B cell (primary cell): ENCODE measurements around the gene MSANTD3. TPM values are rescaled to one million over a fixed set of nuclear protein-coding genes. Genes with fewer than 3 reads are reported as not detected.
"Not testable (repeated sequence)": the region's sequence is repeated elsewhere in the genome, so short reads cannot be mapped to it uniquely, and the experiment has no call there.

Experiments used
- ATAC-seq: fragments of 200-7000 bp; cut with Tn5 transposase; one replicate; pipeline ENCODE4 v1.10.0; 2021; ENCODE audit warnings: low read depth, mild to moderate bottlenecking, moderate number of reproducible peaks, moderate library complexity
- CTCF ChIA-PET: fragments of 350-600 bp; sonication (Branson Sonifier 250); formaldehyde crosslinking; loops from one replicate; lab custom pipeline; 2021; ENCODE audit warnings: antibody characterized with exemption, inconsistent platforms; lab: Charles Lee
- POLR2A ChIA-PET: fragments of 350-600 bp; sonication (Branson Sonifier 250); formaldehyde crosslinking; loops from one replicate; lab custom pipeline; 2021; ENCODE audit warnings: antibody characterized with exemption; lab: Charles Lee
- DNase-seq: peaks from one replicate; pipeline ENCODE4 v3.0.0; 2013
- H2AFZ ChIP-seq: 2 replicates; pipeline ENCODE4 v1.6.1; 2012; ENCODE audit warnings: mild to moderate bottlenecking, low read depth, low read length; ENCODE audit not compliant: insufficient read depth, poor library complexity, severe bottlenecking
- H3K27ac ChIP-seq, 2 donors: 1 replicate in 1 of 2; 2 replicates in 1 of 2; pipeline ENCODE4 v1.5.1; 2012 to 2013; ENCODE audit warnings: low read length in 2 of 2, mild to moderate bottlenecking in 2 of 2, moderate library complexity in 1 of 2
- H3K27me3 ChIP-seq, 4 experiments: fragments of 200-600 bp in 1 of 4; sonication (generic) in 1 of 4; replicated peaks in 1 of 4; 1 replicate in 2 of 4; 2 replicates in 2 of 4; pipeline versions ENCODE4 v1.6.1 to v1.7.0; 2013 to 2016; ENCODE audit warnings: low read length in 3 of 4, mild to moderate bottlenecking in 2 of 4, mixed read lengths in 1 of 4, moderate library complexity in 1 of 4; ENCODE audit not compliant: insufficient read depth in 4 of 4, control insufficient read depth in 3 of 4; ENCODE audit errors: control extremely low read depth in 1 of 4
- H3K36me3 ChIP-seq, 2 experiments: replicated peaks in 1 of 2; 1 replicate in 1 of 2; 2 replicates in 1 of 2; pipeline versions ENCODE4 v1.6.1 to v1.7.1; 2013; ENCODE audit warnings: low read length in 1 of 2; ENCODE audit not compliant: insufficient read depth in 2 of 2, control insufficient read depth in 1 of 2; ENCODE audit errors: control extremely low read depth in 1 of 2, extremely low read depth in 1 of 2
- H3K4me1 ChIP-seq, 2 donors: fragments of 200-600 bp in 1 of 2; sonication (generic) in 1 of 2; 1 replicate in 1 of 2; 2 replicates in 1 of 2; pipeline versions ENCODE4 v1.5.1 to v1.6.1; 2013 to 2017; ENCODE audit warnings: low read length in 2 of 2; ENCODE audit not compliant: control insufficient read depth in 2 of 2, insufficient read depth in 2 of 2
- H3K4me2 ChIP-seq: replicated peaks from 2 replicates; pipeline ENCODE3; 2012; ENCODE audit warnings: mild to moderate bottlenecking, low read depth, low read length; ENCODE audit not compliant: poor library complexity, severe bottlenecking
- H3K4me3 ChIP-seq, 5 experiments: fragments of 200-600 bp in 1 of 5; sonication (generic) in 1 of 5; 1 replicate in 3 of 5; 2 replicates in 2 of 5; pipeline versions ENCODE4 v1.5.1 to v1.7.0; 2011 to 2016; ENCODE audit warnings: low read length in 4 of 5, mild to moderate bottlenecking in 4 of 5, low read depth in 2 of 5, control low read depth in 1 of 5, moderate library complexity in 1 of 5; ENCODE audit not compliant: insufficient read depth in 1 of 5; ENCODE audit errors: control extremely low read depth in 1 of 5, extremely low read depth in 1 of 5
- H3K79me2 ChIP-seq: fragments of 200-600 bp; sonication (generic); one replicate; pipeline ENCODE4 v1.6.0; 2016; ENCODE audit warnings: low read length; ENCODE audit not compliant: control insufficient read depth, insufficient read depth
- H3K9ac ChIP-seq: fragments of 200-600 bp; sonication (generic); 2 replicates; pipeline ENCODE4 v1.6.1; 2017; ENCODE audit warnings: mild to moderate bottlenecking, low read length, moderate library complexity
- H3K9me3 ChIP-seq, 3 donors: one replicate each; pipeline versions ENCODE4 v1.6.1 to v1.7.1; 2013; ENCODE audit warnings: low read length in 2 of 3; ENCODE audit not compliant: control insufficient read depth in 2 of 3, insufficient read depth in 1 of 3; ENCODE audit errors: control extremely low read depth in 1 of 3
- H4K20me1 ChIP-seq: 2 replicates; pipeline ENCODE4 v1.6.0; 2012; ENCODE audit warnings: mild to moderate bottlenecking, low read length; ENCODE audit not compliant: insufficient read depth, control insufficient read depth, poor library complexity, severe bottlenecking
- H3K27ac Mint-ChIP-seq: one replicate; pipeline ENCODE4 v1.8.0; 2021; ENCODE audit warnings: mixed read lengths
- H3K27me3 Mint-ChIP-seq: one replicate; pipeline ENCODE4 v1.8.0; 2021; ENCODE audit warnings: mixed read lengths
- H3K4me1 Mint-ChIP-seq: one replicate; pipeline ENCODE4 v1.8.0; 2021; ENCODE audit warnings: mixed read lengths
- H3K4me3 Mint-ChIP-seq: one replicate; pipeline ENCODE4 v1.8.0; 2021; ENCODE audit warnings: mixed read lengths
- H3K9me3 Mint-ChIP-seq: one replicate; pipeline ENCODE4 v1.8.0; 2022; ENCODE audit warnings: mixed read lengths; ENCODE audit not compliant: insufficient read depth
- EZH2 ChIP-seq: IDR thresholded peaks from 2 replicates; pipeline ENCODE4 v1.6.1; 2012; ENCODE audit warnings: borderline replicate concordance, low read depth, mild to moderate bottlenecking, moderate library complexity, low read length; ENCODE audit not compliant: insufficient read depth, poor library complexity, severe bottlenecking
- WGBS: methylation state at CpG from one replicate; pipeline ENCODE4 v1.1.5; 2013; ENCODE audit warnings: missing lambda C conversion rate; ENCODE audit not compliant: insufficient coverage; 5-methylcytosine and 5-hydroxymethylcytosine counted together
- intact Hi-C: fragments of 100-400 bp; cut with micrococcal nuclease; formaldehyde crosslinking; loops from one replicate; pipeline ENCODE4 v1.10.0; 2022
- polyA plus RNA-seq: library from polyadenylated mRNA; depleted of rRNA; stranded (reverse); fragments of >200 nt; gene quantifications from 2 replicates; pipeline ENCODE4 v1.2.3, GENCODE V29; 2012
- total RNA-seq, 2 donors: library from RNA; stranded (reverse); fragments of 120-200 nt in 1 of 2; gene quantifications; 1 replicate in 1 of 2; 2 replicates in 1 of 2; pipeline versions ENCODE4 v1.2.3 to v1.2.4, GENCODE V29; 2013 to 2022
- TF ChIP-seq, protein P1 (sequence below): fragments of 200-600 bp; IDR thresholded peaks from one replicate; pipeline ENCODE4 v1.8.0; 2022; ENCODE audit warnings: antibody characterized with exemption, mild to moderate bottlenecking

MSANTD3 gene
- total and polyA plus RNA-seq, 2 donors (not counting 1 experiment from before 2014, with no cell fraction given) = 5.9 to 12.1 TPM

DNA sequence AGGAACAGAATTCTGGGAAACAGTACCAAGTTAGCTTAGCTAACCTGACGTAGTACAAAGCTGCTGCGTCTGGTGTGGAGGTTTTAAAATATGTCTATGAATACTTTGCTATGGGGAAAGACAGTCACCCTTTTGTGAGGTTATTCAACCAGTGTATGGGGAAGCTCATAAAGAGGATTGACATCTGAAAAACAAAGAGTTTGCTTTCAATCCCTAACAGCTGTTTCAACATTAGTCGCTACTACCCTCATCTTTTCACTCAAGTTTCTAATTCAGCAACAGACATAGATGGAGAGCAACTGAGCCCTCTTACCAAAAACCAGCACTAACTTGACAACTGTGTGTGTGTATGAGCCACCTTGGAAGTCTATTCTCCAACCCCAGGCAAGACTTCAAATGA lies 7.8 kb upstream of the MSANTD3 start:
- H4K20me1 ChIP-seq = no peaks in the 10 kb centered on the region
- no peak overlapping the region for H3K4me3 ChIP-seq
- POLR2A ChIA-PET = no interaction called here
- Mint-ChIP-seq H3K27me3 (peaks cover 31% of the 10 kb centered on the region), H3K4me1 (no peaks in the 10 kb centered on the region), H3K9me3 (no peaks in the 10 kb centered on the region), H3K4me3 (no peak overlapping the region), H3K27ac (no peak overlapping the region)
- no peak overlapping the region for H3K9ac ChIP-seq
- TF ChIP-seq, protein P1, sequence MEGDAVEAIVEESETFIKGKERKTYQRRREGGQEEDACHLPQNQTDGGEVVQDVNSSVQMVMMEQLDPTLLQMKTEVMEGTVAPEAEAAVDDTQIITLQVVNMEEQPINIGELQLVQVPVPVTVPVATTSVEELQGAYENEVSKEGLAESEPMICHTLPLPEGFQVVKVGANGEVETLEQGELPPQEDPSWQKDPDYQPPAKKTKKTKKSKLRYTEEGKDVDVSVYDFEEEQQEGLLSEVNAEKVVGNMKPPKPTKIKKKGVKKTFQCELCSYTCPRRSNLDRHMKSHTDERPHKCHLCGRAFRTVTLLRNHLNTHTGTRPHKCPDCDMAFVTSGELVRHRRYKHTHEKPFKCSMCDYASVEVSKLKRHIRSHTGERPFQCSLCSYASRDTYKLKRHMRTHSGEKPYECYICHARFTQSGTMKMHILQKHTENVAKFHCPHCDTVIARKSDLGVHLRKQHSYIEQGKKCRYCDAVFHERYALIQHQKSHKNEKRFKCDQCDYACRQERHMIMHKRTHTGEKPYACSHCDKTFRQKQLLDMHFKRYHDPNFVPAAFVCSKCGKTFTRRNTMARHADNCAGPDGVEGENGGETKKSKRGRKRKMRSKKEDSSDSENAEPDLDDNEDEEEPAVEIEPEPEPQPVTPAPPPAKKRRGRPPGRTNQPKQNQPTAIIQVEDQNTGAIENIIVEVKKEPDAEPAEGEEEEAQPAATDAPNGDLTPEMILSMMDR = no peak
- TF ChIP-seq EZH2 = no peak
- ATAC-seq (no peak), DNase-seq (no peak)
- intact Hi-C loops = loop anchor here (10.0 kb wide), 1 partner anchor 324 kb away; the partner anchor contains the start of genes ERP44 and INVS
- no peaks in the 10 kb centered on the region for H3K4me1 ChIP-seq
- H3K27ac ChIP-seq = no peak overlapping the region
- no peaks in the 10 kb centered on the region for H3K36me3 ChIP-seq
- H3K9me3 ChIP-seq = no peaks in the 10 kb centered on the region
- no peaks in the 10 kb centered on the region for H3K79me2 ChIP-seq
- CTCF ChIA-PET = interaction anchor here (0.9 kb wide), 1 partner anchor 20 kb away, joined by 3 read pairs; no protein-coding TSS in a partner anchor
- no peak overlapping the region for H2AFZ ChIP-seq
- H3K4me2 ChIP-seq = no peak overlapping the region
- H3K27me3 ChIP-seq = peaks cover 0 to 22% (median 7%) of the 10 kb centered on the region in 4 experiments
- no CpG with 5 or more reads among the region's 3 CpGs for WGBS

DNA sequence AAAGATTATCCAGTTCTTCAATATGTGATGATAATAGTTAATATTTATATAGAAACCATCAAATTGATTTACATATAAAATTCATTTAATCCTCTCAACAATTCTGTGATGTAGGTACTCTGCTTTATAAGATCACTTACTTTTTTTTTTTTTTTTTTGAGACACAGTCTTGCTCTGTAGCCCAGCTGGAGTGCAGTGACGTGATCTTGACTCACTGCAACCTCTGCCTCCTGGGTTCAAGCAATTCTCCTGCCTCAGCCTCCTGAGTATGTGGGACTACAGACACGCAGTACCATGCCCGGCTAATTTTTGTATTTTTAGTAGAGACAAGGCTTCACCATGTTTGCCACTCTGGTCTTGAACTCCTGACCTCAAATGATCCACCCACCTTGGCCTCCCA lies 5.8 kb upstream of the MSANTD3 start:
- H3K4me3 ChIP-seq, H3K79me2 ChIP-seq, H4K20me1 ChIP-seq, DNase-seq, intact Hi-C loops, H3K4me3 Mint-ChIP-seq, H3K27ac Mint-ChIP-seq, ATAC-seq, H3K27ac ChIP-seq, H3K9me3 ChIP-seq, H3K4me1 Mint-ChIP-seq, H3K4me2 ChIP-seq, H2AFZ ChIP-seq, H3K4me1 ChIP-seq, H3K9me3 Mint-ChIP-seq, H3K9ac ChIP-seq, POLR2A ChIA-PET, H3K36me3 ChIP-seq: not testable (repeated sequence)
- CTCF ChIA-PET = interaction anchor here (1.0 kb wide), 1 partner anchor 97 kb away, joined by 3 read pairs; no protein-coding TSS in a partner anchor
- H3K27me3 ChIP-seq = peaks cover 0 to 17% (median 6%) of the 10 kb centered on the region in 4 experiments
- WGBS = 100% methylated on average over 2 of the region's 3 CpGs
- peaks cover 26% of the 10 kb centered on the region for H3K27me3 Mint-ChIP-seq
